WTC11 (cell line): ENCODE measurements around the gene ZNF503. TPM values are rescaled to one million over a fixed set of nuclear protein-coding genes. Genes with fewer than 3 reads are reported as not detected.

Source experiments
- ATAC-seq: fragments of 200-7000 bp; cut with Tn5 transposase; 2 replicates; pipeline ENCODE4 v1.10.0; 2021; ENCODE audit warnings: mild to moderate bottlenecking, moderate library complexity
- CTCF ChIA-PET: fragments of 300-600 bp; sonication (Branson Sonifier 250); formaldehyde crosslinking; loops from one replicate; lab custom pipeline; 2021; ENCODE audit warnings: antibody characterized with exemption; lab: Charles Lee
- POLR2A ChIA-PET: fragments of 350-600 bp; sonication (Branson Sonifier 250); formaldehyde crosslinking; loops from one replicate; lab custom pipeline; 2021; ENCODE audit warnings: antibody characterized with exemption; lab: Charles Lee
- DNase-seq: peaks from one replicate; pipeline ENCODE4 v3.0.0; 2021; ENCODE audit warnings: low spot score
- H3K27ac Mint-ChIP-seq: 2 replicates; pipeline ENCODE4 v1.8.0; 2021; ENCODE audit warnings: mixed read lengths
- H3K27me3 Mint-ChIP-seq: 2 replicates; pipeline ENCODE4 v1.8.0; 2021; ENCODE audit warnings: low read depth, mild to moderate bottlenecking, moderate library complexity, mixed read lengths
- H3K36me3 Mint-ChIP-seq: 2 replicates; pipeline ENCODE4 v1.8.0; 2021; ENCODE audit warnings: mixed read lengths
- H3K4me1 Mint-ChIP-seq: 2 replicates; pipeline ENCODE4 v1.8.0; 2022; ENCODE audit warnings: mixed read lengths
- H3K4me3 Mint-ChIP-seq: 2 replicates; pipeline ENCODE4 v1.8.0; 2021; ENCODE audit warnings: mild to moderate bottlenecking, moderate library complexity, mixed read lengths
- H3K9me3 Mint-ChIP-seq: 2 replicates; pipeline ENCODE4 v1.8.0; 2021; ENCODE audit warnings: mixed read lengths
- ATF1 ChIP-seq: sonication (generic); formaldehyde crosslinking; IDR thresholded peaks from 2 replicates; pipeline ENCODE4 v1.8.1; 2023; ENCODE audit warnings: mild to moderate bottlenecking, moderate library complexity, missing genetic modification reagents
- ATF3 ChIP-seq: sonication (generic); formaldehyde crosslinking; conservative IDR thresholded peaks from 2 replicates; pipeline ENCODE4 v1.8.1; 2022; ENCODE audit warnings: mild to moderate bottlenecking, missing genetic modification reagents
- GABPB1 ChIP-seq: sonication (generic); formaldehyde crosslinking; IDR thresholded peaks from 2 replicates; pipeline ENCODE4 v1.8.1; 2023; ENCODE audit warnings: mild to moderate bottlenecking, missing genetic modification reagents
- MXD4 ChIP-seq: fragments of 250-450 bp; sonication (Bioruptor Pico); IDR thresholded peaks from 2 replicates; pipeline ENCODE4 v1.8.0; 2021; ENCODE audit warnings: mild to moderate bottlenecking, moderate library complexity, borderline replicate concordance
- MYBL2 ChIP-seq: sonication (generic); formaldehyde crosslinking; IDR thresholded peaks from 2 replicates; pipeline ENCODE4 v1.8.1; 2023; ENCODE audit warnings: mild to moderate bottlenecking, moderate library complexity, missing genetic modification reagents
- NFATC4 ChIP-seq: fragments of 250-450 bp; sonication (Bioruptor Pico); IDR thresholded peaks from 2 replicates; pipeline ENCODE4 v1.9.0; 2021; ENCODE audit warnings: mild to moderate bottlenecking
- NFYB ChIP-seq: sonication (generic); formaldehyde crosslinking; conservative IDR thresholded peaks from 2 replicates; pipeline ENCODE4 v1.8.0; 2022; ENCODE audit warnings: low read depth, missing genetic modification reagents
- NR1H2 ChIP-seq: sonication (generic); formaldehyde crosslinking; IDR thresholded peaks from 2 replicates; pipeline ENCODE4 v1.9.0; 2021; ENCODE audit warnings: mild to moderate bottlenecking, moderate library complexity, missing genetic modification reagents
- RELA ChIP-seq: sonication (generic); formaldehyde crosslinking; IDR thresholded peaks from 2 replicates; pipeline ENCODE4 v1.8.1; 2022; ENCODE audit warnings: missing genetic modification reagents, mild to moderate bottlenecking, borderline replicate concordance
- RORB ChIP-seq: fragments of 250-450 bp; sonication (Bioruptor Pico); IDR thresholded peaks from 2 replicates; pipeline ENCODE4 v1.9.0; 2021; ENCODE audit warnings: mild to moderate bottlenecking
- SP1 ChIP-seq: sonication (generic); formaldehyde crosslinking; conservative IDR thresholded peaks from 2 replicates; pipeline ENCODE4 v1.8.1; 2022; ENCODE audit warnings: missing genetic modification reagents
- TCF7 ChIP-seq: sonication (generic); formaldehyde crosslinking; IDR thresholded peaks from 2 replicates; pipeline ENCODE4 v1.8.0; 2022; ENCODE audit warnings: mild to moderate bottlenecking, low read depth, missing genetic modification reagents, moderate library complexity
- USF1 ChIP-seq: sonication (generic); formaldehyde crosslinking; IDR thresholded peaks from 2 replicates; pipeline ENCODE4 v1.8.0; 2022; ENCODE audit warnings: mild to moderate bottlenecking, missing genetic modification reagents
- ZNF121 ChIP-seq: sonication (generic); formaldehyde crosslinking; IDR thresholded peaks from 2 replicates; pipeline ENCODE4 v1.8.0; 2023; ENCODE audit warnings: missing genetic modification reagents
- ZNF219 ChIP-seq: sonication (generic); formaldehyde crosslinking; IDR thresholded peaks from 2 replicates; pipeline ENCODE4 v1.8.0; 2023; ENCODE audit warnings: missing genetic modification reagents, mild to moderate bottlenecking, borderline replicate concordance
- ZNF281 ChIP-seq: sonication (generic); formaldehyde crosslinking; IDR thresholded peaks from 2 replicates; pipeline ENCODE4 v1.8.0; 2023; ENCODE audit warnings: mild to moderate bottlenecking, missing genetic modification reagents
- ZNF396 ChIP-seq: fragments of 250-450 bp; sonication (Bioruptor Pico); IDR thresholded peaks from 2 replicates; pipeline ENCODE4 v1.8.0; 2021; ENCODE audit warnings: mild to moderate bottlenecking, moderate library complexity, borderline replicate concordance
- ZNF532 ChIP-seq: fragments of 250-450 bp; sonication (Bioruptor Pico); IDR thresholded peaks from 2 replicates; pipeline ENCODE4 v1.9.0; 2021; ENCODE audit warnings: mild to moderate bottlenecking, borderline replicate concordance
- total RNA-seq: library from RNA; stranded (reverse); gene quantifications from 3 replicates; pipeline ENCODE4 v1.2.3, GENCODE V29; 2021
- TF ChIP-seq, protein P1 (sequence below): sonication (generic); formaldehyde crosslinking; IDR thresholded peaks from 2 replicates; pipeline ENCODE4 v1.8.1; 2022; ENCODE audit warnings: low read depth, mild to moderate bottlenecking, moderate library complexity, missing genetic modification reagents, borderline replicate concordance
- TF ChIP-seq, protein P2 (sequence below): fragments of 250-450 bp; sonication (Bioruptor Pico); IDR thresholded peaks from 2 replicates; pipeline ENCODE4 v2.1.2; 2022; ENCODE audit warnings: mild to moderate bottlenecking, moderate library complexity

ZNF503 gene
- total RNA-seq, 1 experiment from 2014 or later, result 0.39 TPM

- DNase-seq (no peak), ATAC-seq (no peak)
- peaks cover 6% of the 10 kb centered on the region; the same call in 1 of the 2 replicates for H3K27me3 Mint-ChIP-seq
- no peaks in the 10 kb centered on the region for H3K9me3 Mint-ChIP-seq
- TF ChIP-seq ZNF121 (CRISPR knock-in tag), result no peak
- TF ChIP-seq, protein P1, sequence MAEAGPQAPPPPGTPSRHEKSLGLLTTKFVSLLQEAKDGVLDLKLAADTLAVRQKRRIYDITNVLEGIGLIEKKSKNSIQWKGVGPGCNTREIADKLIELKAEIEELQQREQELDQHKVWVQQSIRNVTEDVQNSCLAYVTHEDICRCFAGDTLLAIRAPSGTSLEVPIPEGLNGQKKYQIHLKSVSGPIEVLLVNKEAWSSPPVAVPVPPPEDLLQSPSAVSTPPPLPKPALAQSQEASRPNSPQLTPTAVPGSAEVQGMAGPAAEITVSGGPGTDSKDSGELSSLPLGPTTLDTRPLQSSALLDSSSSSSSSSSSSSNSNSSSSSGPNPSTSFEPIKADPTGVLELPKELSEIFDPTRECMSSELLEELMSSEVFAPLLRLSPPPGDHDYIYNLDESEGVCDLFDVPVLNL, result no peak
- TF ChIP-seq, all 79 proteins: peak for 0
- Mint-ChIP-seq H3K4me3 (no peak overlapping the region), H3K27ac (no peak overlapping the region), H3K36me3 (no peaks in the 10 kb centered on the region), H3K4me1 (peaks cover 5% of the 10 kb centered on the region; the same call in 1 of the 2 replicates)
- POLR2A ChIA-PET, result no interaction called here
- CTCF ChIA-PET, result interaction anchor here (1.3 kb wide), 1 partner anchor 16 kb away, joined by 7 read pairs; no protein-coding TSS in a partner anchor
Measured at GRCh38 chr10:75379817-75380216, 21.7 kb downstream of the ZNF503 start.

- Mint-ChIP-seq H3K27ac (no peak overlapping the region), H3K4me1 (peaks cover 5% of the 10 kb centered on the region; the same call in 1 of the 2 replicates), H3K27me3 (peaks cover 6% of the 10 kb centered on the region; the same call in 1 of the 2 replicates), H3K36me3 (no peaks in the 10 kb centered on the region), H3K9me3 (no peaks in the 10 kb centered on the region), H3K4me3 (no peak overlapping the region)
- ChIA-PET CTCF (interaction anchor here (1.4 kb wide), 1 partner anchor 16 kb away, joined by 4 read pairs; no protein-coding TSS in a partner anchor), POLR2A (no interaction called here)
- DNase-seq (no peak), ATAC-seq (no peak)
- TF ChIP-seq ATF1 (CRISPR knock-in tag) (no peak), RELA (CRISPR knock-in tag) (no peak), NFATC4 (CRISPR knock-in tag) (no peak), GABPB1 (CRISPR knock-in tag) (no peak), ZNF219 (CRISPR knock-in tag) (no peak), ZNF532 (CRISPR knock-in tag) (no peak), TCF7 (CRISPR knock-in tag) (no peak), ZNF396 (CRISPR knock-in tag) (no peak), USF1 (CRISPR knock-in tag) (no peak), RORB (no peak), ZNF281 (CRISPR knock-in tag) (no peak), NR1H2 (CRISPR knock-in tag) (no peak), ATF3 (CRISPR knock-in tag) (no peak), SP1 (CRISPR knock-in tag) (no peak), MXD4 (no peak), MYBL2 (CRISPR knock-in tag) (no peak), NFYB (CRISPR knock-in tag) (no peak)
- TF ChIP-seq, protein P2, sequence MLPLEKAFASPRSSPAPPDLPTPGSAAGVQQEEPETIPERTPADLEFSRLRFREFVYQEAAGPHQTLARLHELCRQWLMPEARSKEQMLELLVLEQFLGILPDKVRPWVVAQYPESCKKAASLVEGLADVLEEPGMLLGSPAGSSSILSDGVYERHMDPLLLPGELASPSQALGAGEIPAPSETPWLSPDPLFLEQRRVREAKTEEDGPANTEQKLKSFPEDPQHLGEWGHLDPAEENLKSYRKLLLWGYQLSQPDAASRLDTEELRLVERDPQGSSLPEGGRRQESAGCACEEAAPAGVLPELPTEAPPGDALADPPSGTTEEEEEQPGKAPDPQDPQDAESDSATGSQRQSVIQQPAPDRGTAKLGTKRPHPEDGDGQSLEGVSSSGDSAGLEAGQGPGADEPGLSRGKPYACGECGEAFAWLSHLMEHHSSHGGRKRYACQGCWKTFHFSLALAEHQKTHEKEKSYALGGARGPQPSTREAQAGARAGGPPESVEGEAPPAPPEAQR (CRISPR knock-in tag), result no peak
- TF ChIP-seq, protein P1, result no peak
Measured at GRCh38 chr10:75379212-75379724, 22.3 kb downstream of the ZNF503 start.
